ENCODE data around the gene MEA1.

The MEA1 gene

GRCh38 chr6:42969431-42969830, 44.3 kb downstream of the MEA1 start:
- no peak for DNase-seq

GRCh38 chr6:42968783-42969182, 45.0 kb downstream of the MEA1 start:
- DNase-seq: no peak

- no peak for DNase-seq
These were observed 45.5 kb downstream of the MEA1 start for GRCh38 chr6:42968126-42968701.

GRCh38 chr6:42967228-42967627, 46.5 kb downstream of the MEA1 start:
- DNase-seq: no peak

GRCh38 chr6:42966571-42966970, 47.2 kb downstream of the MEA1 start:
- DNase-seq: no peak

- DNase-seq: peak; percentile 62
These were observed 49.7 kb downstream of the MEA1 start for GRCh38 chr6:42963855-42964605.

- no peak for DNase-seq
These were observed 50.4 kb downstream of the MEA1 start for GRCh38 chr6:42963179-42963854.

- no peak for DNase-seq
These were observed 51.1 kb downstream of the MEA1 start for GRCh38 chr6:42962502-42963178.

GRCh38 chr6:42962096-42962495, 51.6 kb downstream of the MEA1 start:
- DNase-seq: no peak

Measured in stimulated activated CD8-positive, alpha-beta memory T cell treated with anti-CD3 and anti-CD28 coated beads, Interleukin-4, amount 100 ng/mL, for 48 hours (primary cell).